Measurements from ENCODE around the gene AIG1. TPM values are rescaled to one million over a fixed set of nuclear protein-coding genes. Genes with fewer than 3 reads are reported as not detected.

AIG1 gene
- total RNA-seq, 2 donors from 2014 or later: 32.9 to 53.6 TPM

- H3K4me1 ChIP-seq (ENCODE audit: control insufficient read depth in 1 of 2, low read depth in 2 of 2): peaks cover 5 to 8% of the 10 kb centered on the region in 2 donors
- DNase-seq (ENCODE audit: low spot score) (no peak), ATAC-seq (ENCODE audit: insufficient number of reproducible peaks, low FRiP score, low read depth) (no peak)
- no peak for TF ChIP-seq CTCF (IDR thresholded peaks at IDR 0.05)
- H3K4me3 ChIP-seq: no peak overlapping the region
- H3K27ac ChIP-seq: no peak overlapping the region
- H3K27me3 ChIP-seq (replicated peaks; ENCODE audit: insufficient read depth): no peaks in the 10 kb centered on the region
- no peaks in the 10 kb centered on the region for H3K36me3 ChIP-seq
- no peaks in the 10 kb centered on the region for H3K9me3 ChIP-seq
These were observed 95.0 kb downstream of the AIG1 start for GRCh38 chr6:143155681-143156080.

GRCh38 chr6:143157131-143157530 is 96.4 kb downstream of the AIG1 start:
- Histone ChIP-seq H3K4me1 (ENCODE audit: control insufficient read depth in 1 of 2, low read depth in 2 of 2) (peaks cover 5 to 8% of the 10 kb centered on the region in 2 donors), H3K27ac (no peak overlapping the region), H3K9me3 (no peaks in the 10 kb centered on the region), H3K36me3 (no peaks in the 10 kb centered on the region), H3K4me3 (no peak overlapping the region), H3K27me3 (replicated peaks; ENCODE audit: insufficient read depth) (no peaks in the 10 kb centered on the region)
- ATAC-seq (ENCODE audit: insufficient number of reproducible peaks, low FRiP score, low read depth) (no peak), DNase-seq (ENCODE audit: low spot score) (no peak)
- no peak for TF ChIP-seq CTCF (IDR thresholded peaks at IDR 0.05)

GRCh38 chr6:143158113-143158581 is 97.5 kb downstream of the AIG1 start:
- no peak overlapping the region for H3K27ac ChIP-seq
- H3K36me3 ChIP-seq: no peaks in the 10 kb centered on the region
- no peak for TF ChIP-seq CTCF (IDR thresholded peaks at IDR 0.05)
- DNase-seq (ENCODE audit: low spot score): no peak
- H3K9me3 ChIP-seq: no peaks in the 10 kb centered on the region
- H3K27me3 ChIP-seq (replicated peaks; ENCODE audit: insufficient read depth): no peaks in the 10 kb centered on the region
- ATAC-seq (ENCODE audit: insufficient number of reproducible peaks, low FRiP score, low read depth): no peak
- H3K4me3 ChIP-seq: no peak overlapping the region
- peaks cover 5 to 8% of the 10 kb centered on the region in 2 donors for H3K4me1 ChIP-seq (ENCODE audit: control insufficient read depth in 1 of 2, low read depth in 2 of 2)

- no peak for ATAC-seq (ENCODE audit: insufficient number of reproducible peaks, low FRiP score, low read depth)
- no peak overlapping the region for H3K4me3 ChIP-seq
- H3K4me1 ChIP-seq (ENCODE audit: control insufficient read depth in 1 of 2, low read depth in 2 of 2): peaks cover 5 to 8% of the 10 kb centered on the region in 2 donors
- H3K27me3 ChIP-seq (replicated peaks; ENCODE audit: insufficient read depth): no peaks in the 10 kb centered on the region
- no peaks in the 10 kb centered on the region for H3K9me3 ChIP-seq
- DNase-seq (ENCODE audit: low spot score): no peak
- H3K27ac ChIP-seq: no peak overlapping the region
- no peaks in the 10 kb centered on the region for H3K36me3 ChIP-seq
- no peak for TF ChIP-seq CTCF (IDR thresholded peaks at IDR 0.05)
These were observed 98.3 kb downstream of the AIG1 start for GRCh38 chr6:143159001-143159400.

- H3K27me3 ChIP-seq (replicated peaks; ENCODE audit: insufficient read depth): no peaks in the 10 kb centered on the region
- ATAC-seq (ENCODE audit: insufficient number of reproducible peaks, low FRiP score, low read depth): no peak
- no peak overlapping the region for H3K27ac ChIP-seq
- no peak for TF ChIP-seq CTCF (IDR thresholded peaks at IDR 0.05)
- H3K4me3 ChIP-seq: no peak overlapping the region
- no peaks in the 10 kb centered on the region for H3K9me3 ChIP-seq
- peaks cover 5 to 8% of the 10 kb centered on the region in 2 donors for H3K4me1 ChIP-seq (ENCODE audit: control insufficient read depth in 1 of 2, low read depth in 2 of 2)
- no peak for DNase-seq (ENCODE audit: low spot score)
- H3K36me3 ChIP-seq: no peaks in the 10 kb centered on the region
These were observed 99.3 kb downstream of the AIG1 start for GRCh38 chr6:143160015-143160414.

Measured in thoracic aorta (tissue), 2 donors.